Activated naive CD8-positive, alpha-beta T cell treated with anti-CD3 and anti-CD28 coated beads, Interleukin-2, amount 10 ng/mL, durations not matched to agents 7 days and 5 days (primary cell): ENCODE results near the gene USP37. TPM values are rescaled to one million over a fixed set of nuclear protein-coding genes. Genes with fewer than 3 reads are reported as not detected.
"Not testable (repeated sequence)": the region's sequence is repeated elsewhere in the genome, so short reads cannot be mapped to it uniquely, and the experiment has no call there.

Source experiments
- ATAC-seq: fragments of 150-1000 bp; cut with Tn5 transposase; one replicate; pipeline ENCODE4 v1.10.0; 2021; ENCODE audit warnings: low read depth, moderate library complexity
- POLR2A ChIA-PET: fragments of 350-600 bp; sonication (Branson Sonifier 250); formaldehyde crosslinking; loops from one replicate; lab custom pipeline; 2021; ENCODE audit warnings: antibody characterized with exemption; lab: Charles Lee
- DNase-seq: peaks from one replicate; pipeline ENCODE4 v3.0.0; 2021
- H3K27ac Mint-ChIP-seq: one replicate; pipeline ENCODE4 v1.8.0; 2022; ENCODE audit warnings: mild to moderate bottlenecking, mixed read lengths
- H3K27me3 Mint-ChIP-seq: one replicate; pipeline ENCODE4 v1.8.0; 2022; ENCODE audit warnings: mild to moderate bottlenecking, moderate library complexity, mixed read lengths
- H3K36me3 Mint-ChIP-seq: one replicate; pipeline ENCODE4 v1.8.0; 2021; ENCODE audit warnings: mild to moderate bottlenecking, mixed read lengths
- H3K4me1 Mint-ChIP-seq: one replicate; pipeline ENCODE4 v1.8.0; 2021; ENCODE audit warnings: mixed read lengths
- H3K4me3 Mint-ChIP-seq: one replicate; pipeline ENCODE4 v1.8.0; 2022; ENCODE audit warnings: mild to moderate bottlenecking, moderate library complexity, mixed read lengths
- H3K9me3 Mint-ChIP-seq: one replicate; pipeline ENCODE4 v1.8.0; 2021; ENCODE audit warnings: mixed read lengths
- total RNA-seq, 2 experiments: library from RNA; stranded (reverse); gene quantifications; one replicate each; pipeline ENCODE4 v1.2.3, GENCODE V29; 2021

Gene USP37
- total RNA-seq, 2 experiments from 2014 or later = 31.9 to 33.5 TPM

GRCh38 chr2:218536804-218537494 is 31.2 kb downstream of the USP37 start:
- Mint-ChIP-seq H3K9me3 (no peaks in the 10 kb centered on the region), H3K4me3 (no peak overlapping the region), H3K27ac (no peak overlapping the region), H3K27me3 (no peaks in the 10 kb centered on the region), H3K36me3 (peaks cover 25% of the 10 kb centered on the region), H3K4me1 (peaks cover 6% of the 10 kb centered on the region)
- POLR2A ChIA-PET = no interaction called here
- no peak for DNase-seq
- no peak for ATAC-seq

GRCh38 chr2:218529990-218530389 is 38.2 kb downstream of the USP37 start:
- Mint-ChIP-seq H3K27ac (no peak overlapping the region), H3K4me1 (peaks cover 6% of the 10 kb centered on the region), H3K27me3 (no peaks in the 10 kb centered on the region), H3K36me3 (peaks cover 48% of the 10 kb centered on the region), H3K4me3 (no peak overlapping the region), H3K9me3 (peaks cover 6% of the 10 kb centered on the region)
- ATAC-seq (no peak), DNase-seq (no peak)
- POLR2A ChIA-PET = no interaction called here

- H3K27me3 Mint-ChIP-seq, H3K27ac Mint-ChIP-seq, H3K4me3 Mint-ChIP-seq, H3K4me1 Mint-ChIP-seq, DNase-seq, POLR2A ChIA-PET, H3K9me3 Mint-ChIP-seq, ATAC-seq: not testable (repeated sequence)
- H3K36me3 Mint-ChIP-seq = peaks cover 63% of the 10 kb centered on the region
These were observed 39.7 kb downstream of the USP37 start for GRCh38 chr2:218528409-218528808.

GRCh38 chr2:218523651-218524050 is 44.5 kb downstream of the USP37 start:
- H3K27ac Mint-ChIP-seq = no peak overlapping the region
- no peak for ATAC-seq
- peaks cover 53% of the 10 kb centered on the region for H3K36me3 Mint-ChIP-seq
- H3K4me1 Mint-ChIP-seq = peaks cover 5% of the 10 kb centered on the region
- POLR2A ChIA-PET = interaction anchor here (0.7 kb wide), 1 partner anchor 50 kb away, joined by 3 read pairs; no protein-coding TSS in a partner anchor
- no peaks in the 10 kb centered on the region for H3K27me3 Mint-ChIP-seq
- no peak for DNase-seq
- no peak overlapping the region for H3K4me3 Mint-ChIP-seq
- H3K9me3 Mint-ChIP-seq = peaks cover 7% of the 10 kb centered on the region

- Mint-ChIP-seq H3K36me3 (peaks cover 34% of the 10 kb centered on the region), H3K27ac (no peak overlapping the region), H3K4me1 (peaks cover 22% of the 10 kb centered on the region), H3K27me3 (no peaks in the 10 kb centered on the region), H3K9me3 (no peaks in the 10 kb centered on the region), H3K4me3 (no peak overlapping the region)
- POLR2A ChIA-PET = no interaction called here
- DNase-seq (no peak), ATAC-seq (no peak)
These were observed 49.3 kb downstream of the USP37 start for GRCh38 chr2:218518876-218519275.

GRCh38 chr2:218517434-218518206 is 50.5 kb downstream of the USP37 start:
- ATAC-seq = no peak
- Mint-ChIP-seq H3K9me3 (no peaks in the 10 kb centered on the region), H3K4me1 (peaks cover 26% of the 10 kb centered on the region), H3K27ac (no peak overlapping the region), H3K36me3 (peaks cover 30% of the 10 kb centered on the region), H3K4me3 (no peak overlapping the region), H3K27me3 (no peaks in the 10 kb centered on the region)
- DNase-seq = no peak
- POLR2A ChIA-PET = no interaction called here

- H3K27me3 Mint-ChIP-seq = no peaks in the 10 kb centered on the region
- ATAC-seq = no peak
- no peak for DNase-seq
- H3K4me3 Mint-ChIP-seq = no peak overlapping the region
- POLR2A ChIA-PET = no interaction called here
- H3K4me1 Mint-ChIP-seq = peaks cover 26% of the 10 kb centered on the region
- H3K36me3 Mint-ChIP-seq = peaks cover 32% of the 10 kb centered on the region
- no peaks in the 10 kb centered on the region for H3K9me3 Mint-ChIP-seq
- no peak overlapping the region for H3K27ac Mint-ChIP-seq
These were observed 51.5 kb downstream of the USP37 start for GRCh38 chr2:218516614-218517013.

- POLR2A ChIA-PET = no interaction called here
- peaks cover 34% of the 10 kb centered on the region for H3K36me3 Mint-ChIP-seq
- H3K27ac Mint-ChIP-seq = no peak overlapping the region
- no peak overlapping the region for H3K4me3 Mint-ChIP-seq
- no peaks in the 10 kb centered on the region for H3K9me3 Mint-ChIP-seq
- peaks cover 26% of the 10 kb centered on the region for H3K4me1 Mint-ChIP-seq
- DNase-seq (no peak), ATAC-seq (no peak)
- H3K27me3 Mint-ChIP-seq = no peaks in the 10 kb centered on the region
These were observed 54.5 kb downstream of the USP37 start for GRCh38 chr2:218513676-218514075.

GRCh38 chr2:218508299-218508698 is 59.9 kb downstream of the USP37 start:
- ATAC-seq = no peak
- no peak overlapping the region for H3K4me3 Mint-ChIP-seq
- H3K9me3 Mint-ChIP-seq = no peaks in the 10 kb centered on the region
- H3K36me3 Mint-ChIP-seq = peaks cover 39% of the 10 kb centered on the region
- no peak for DNase-seq
- no peaks in the 10 kb centered on the region for H3K27me3 Mint-ChIP-seq
- H3K27ac Mint-ChIP-seq = no peak overlapping the region
- H3K4me1 Mint-ChIP-seq = peaks cover 14% of the 10 kb centered on the region
- POLR2A ChIA-PET = no interaction called here

GRCh38 chr2:218505754-218506371 is 62.3 kb downstream of the USP37 start:
- Mint-ChIP-seq H3K27me3 (no peaks in the 10 kb centered on the region), H3K9me3 (no peaks in the 10 kb centered on the region), H3K27ac (no peak overlapping the region), H3K4me3 (no peak overlapping the region), H3K36me3 (peaks cover 44% of the 10 kb centered on the region), H3K4me1 (peaks cover 14% of the 10 kb centered on the region)
- DNase-seq = no peak
- no peak for ATAC-seq
- POLR2A ChIA-PET = no interaction called here

- no peak overlapping the region for H3K27ac Mint-ChIP-seq
- H3K4me1 Mint-ChIP-seq = peaks cover 7% of the 10 kb centered on the region
- POLR2A ChIA-PET = interaction anchor here (0.5 kb wide), 1 partner anchor 90 kb away, joined by 3 read pairs; no protein-coding TSS in a partner anchor
- no peaks in the 10 kb centered on the region for H3K9me3 Mint-ChIP-seq
- peaks cover 32% of the 10 kb centered on the region for H3K36me3 Mint-ChIP-seq
- H3K4me3 Mint-ChIP-seq = no peak overlapping the region
- ATAC-seq (no peak), DNase-seq (no peak)
- no peaks in the 10 kb centered on the region for H3K27me3 Mint-ChIP-seq
These were observed 66.5 kb downstream of the USP37 start for GRCh38 chr2:218501665-218502064.

GRCh38 chr2:218500501-218501060 is 67.6 kb downstream of the USP37 start:
- Mint-ChIP-seq H3K4me3 (no peak overlapping the region), H3K27me3 (no peaks in the 10 kb centered on the region), H3K27ac (no peak overlapping the region), H3K4me1 (peaks cover 7% of the 10 kb centered on the region), H3K9me3 (no peaks in the 10 kb centered on the region), H3K36me3 (peaks cover 29% of the 10 kb centered on the region)
- DNase-seq = no peak
- POLR2A ChIA-PET = interaction anchor here (0.7 kb wide), 1 partner anchor 375 kb away, joined by 3 read pairs; the partner anchor contains the start of gene CXCR2
- ATAC-seq = no peak

GRCh38 chr2:218485986-218486667 is 82.0 kb downstream of the USP37 start:
- Mint-ChIP-seq H3K27ac (no peak overlapping the region), H3K36me3 (peaks cover 52% of the 10 kb centered on the region), H3K4me3 (no peak overlapping the region), H3K4me1 (peaks cover 15% of the 10 kb centered on the region), H3K27me3 (no peaks in the 10 kb centered on the region), H3K9me3 (no peaks in the 10 kb centered on the region)
- DNase-seq = no peak
- ATAC-seq = no peak
- POLR2A ChIA-PET = no interaction called here
